Neural cell (in vitro differentiated cells): ENCODE results near the gene OTX2. TPM values are rescaled to one million over a fixed set of nuclear protein-coding genes. Genes with fewer than 3 reads are reported as not detected.

Source experiments
- H2AFZ ChIP-seq: fragments of 200-600, 300-800 bp; sonication (generic), shearing (Covaris generic); 2 replicates; pipeline ENCODE4 v1.6.0; 2014; ENCODE audit warnings: low read depth, mild to moderate bottlenecking, antibody characterized with exemption, low read length, moderate library complexity
- H3F3A ChIP-seq: fragments of 200-600 bp; shearing (Covaris generic); 2 replicates; pipeline ENCODE4 v1.6.1; 2016; ENCODE audit warnings: mild to moderate bottlenecking, moderate library complexity, mixed read lengths, antibody characterized with exemption, low read length; ENCODE audit not compliant: insufficient read depth, poor library complexity, severe bottlenecking
- H3K27ac ChIP-seq: fragments of 200-600, 300-800 bp; sonication (generic), shearing (Covaris generic); 2 replicates; pipeline ENCODE4 v1.5.1; 2014; ENCODE audit warnings: mild to moderate bottlenecking, low read length, moderate library complexity
- H3K27me3 ChIP-seq: fragments of 300-800, 200-600 bp; sonication (generic), shearing (Covaris generic); 2 replicates; pipeline ENCODE4 v1.6.0; 2014; ENCODE audit warnings: mild to moderate bottlenecking, low read depth, low read length, moderate library complexity; ENCODE audit not compliant: insufficient read depth
- H3K36me3 ChIP-seq: fragments of 300-800, 200-600 bp; sonication (generic), shearing (Covaris generic); 2 replicates; pipeline ENCODE4 v1.5.1; 2014; ENCODE audit warnings: mild to moderate bottlenecking, antibody characterized with exemption, low read length, moderate library complexity; ENCODE audit not compliant: insufficient read depth
- H3K4me2 ChIP-seq: fragments of 300-800, 200-600 bp; sonication (generic), shearing (Covaris generic); 2 replicates; pipeline ENCODE4 v1.6.0; 2014; ENCODE audit warnings: mild to moderate bottlenecking, low read length
- H3K4me3 ChIP-seq: fragments of 300-800, 200-600 bp; sonication (generic), shearing (Covaris generic); 2 replicates; pipeline ENCODE4 v1.5.1; 2014; ENCODE audit warnings: mild to moderate bottlenecking, low read length, moderate library complexity
- H3K79me2 ChIP-seq: fragments of 200-600 bp; shearing (Covaris generic); replicated peaks from 2 replicates; pipeline ENCODE4 v1.6.0; 2014; ENCODE audit warnings: mild to moderate bottlenecking, low read length, moderate library complexity; ENCODE audit not compliant: insufficient read depth
- H3K9ac ChIP-seq: fragments of 300-800, 200-600 bp; sonication (generic), shearing (Covaris generic); 2 replicates; pipeline ENCODE4 v1.6.1; 2016; ENCODE audit warnings: mild to moderate bottlenecking, low read length, mixed read lengths
- H3K9me2 ChIP-seq: fragments of 200-600 bp; shearing (Covaris generic); 2 replicates; pipeline ENCODE4 v1.6.1; 2016; ENCODE audit warnings: mild to moderate bottlenecking, low read length, mixed read lengths; ENCODE audit not compliant: insufficient read depth
- H3K9me3 ChIP-seq: fragments of 200-600, 300-800 bp; sonication (generic), shearing (Covaris generic); 2 replicates; pipeline ENCODE4 v1.6.1; 2016; ENCODE audit warnings: mild to moderate bottlenecking, mixed run types, low read length, moderate library complexity, mixed read lengths
- H4K20me1 ChIP-seq: fragments of 200-600 bp; shearing (Covaris generic); 2 replicates; pipeline ENCODE4 v1.6.1; 2016; ENCODE audit warnings: mild to moderate bottlenecking, mixed run types; ENCODE audit not compliant: insufficient read depth
- CTCF ChIP-seq: fragments of 450-650 bp; IDR thresholded peaks from 2 replicates; pipeline ENCODE4 v1.5.1; 2014; ENCODE audit warnings: antibody characterized with exemption, mild to moderate bottlenecking, moderate library complexity; ENCODE audit not compliant: poor library complexity, severe bottlenecking
- EP300 ChIP-seq: fragments of 450-650 bp; conservative IDR thresholded peaks from 2 replicates; pipeline ENCODE4 v1.6.1; 2014; ENCODE audit warnings: antibody characterized with exemption, mild to moderate bottlenecking, moderate library complexity; ENCODE audit not compliant: poor library complexity, severe bottlenecking
- EZH2 ChIP-seq: fragments of 200-600, 300-800 bp; shearing (Covaris generic), sonication (generic); IDR thresholded peaks from 2 replicates; pipeline ENCODE4 v1.6.1; 2014; ENCODE audit warnings: antibody characterized with exemption, low read length, borderline replicate concordance, mild to moderate bottlenecking; ENCODE audit not compliant: insufficient read depth, poor library complexity, severe bottlenecking
- MXI1 ChIP-seq: fragments of 450-650 bp; conservative IDR thresholded peaks from 2 replicates; pipeline ENCODE4 v1.6.1; 2014; ENCODE audit warnings: antibody characterized with exemption, mild to moderate bottlenecking; ENCODE audit not compliant: poor library complexity, severe bottlenecking
- POLR2AphosphoS5 ChIP-seq: IDR thresholded peaks from 2 replicates; pipeline ENCODE4 v1.6.1; 2012
- RAD21 ChIP-seq: fragments of 450-650 bp; conservative IDR thresholded peaks from 2 replicates; pipeline ENCODE4 v1.6.1; 2014; ENCODE audit warnings: antibody characterized with exemption, mild to moderate bottlenecking, moderate library complexity
- REST ChIP-seq: IDR thresholded peaks from 2 replicates; pipeline ENCODE4 v1.6.1; 2012; ENCODE audit warnings: borderline replicate concordance
- SMC3 ChIP-seq: fragments of 450-650 bp; conservative IDR thresholded peaks from 2 replicates; pipeline ENCODE4 v1.6.1; 2014; ENCODE audit warnings: antibody characterized with exemption, mild to moderate bottlenecking, moderate library complexity; ENCODE audit not compliant: poor library complexity
- polyA plus RNA-seq: library from polyadenylated mRNA; depleted of rRNA; stranded (reverse); fragments of >200 nt; gene quantifications from 2 replicates; pipeline ENCODE4 v1.2.3, GENCODE V29; 2014

Gene OTX2
- polyA plus RNA-seq, 1 donor from 2014 or later: 2.1 TPM

- peak overlapping the region; percentile 43 for H3K4me2 ChIP-seq
These were observed 2.2 kb downstream of the OTX2 start for GRCh38 chr14:56808110-56808382.

GRCh38 chr14:56807386-56808109 is 2.7 kb downstream of the OTX2 start:
- H3K27ac ChIP-seq: no peak overlapping the region
- H4K20me1 ChIP-seq: no peaks in the 10 kb centered on the region
- TF ChIP-seq MXI1: peak; percentile 5
- no peak for TF ChIP-seq SMC3
- TF ChIP-seq EZH2: no peak
- no peak for TF ChIP-seq EP300
- peak; percentile 8 for TF ChIP-seq POLR2AphosphoS5
- TF ChIP-seq RAD21: no peak
- no peak for TF ChIP-seq CTCF
- no peaks in the 10 kb centered on the region for H3K36me3 ChIP-seq
- H3K9me3 ChIP-seq: no peaks in the 10 kb centered on the region
- peaks cover 69% of the 10 kb centered on the region for H3K27me3 ChIP-seq
- H3K9ac ChIP-seq: peak overlapping the region; percentile 59
- no peak overlapping the region for H2AFZ ChIP-seq
- peak overlapping the region; percentile 65 for H3K4me3 ChIP-seq
- H3K9me2 ChIP-seq: no peaks in the 10 kb centered on the region
- H3F3A ChIP-seq: no peaks in the 10 kb centered on the region
- peak overlapping the region; percentile 43 for H3K4me2 ChIP-seq
- peaks cover 79% of the 10 kb centered on the region for H3K79me2 ChIP-seq

More at GRCh38 chr14:56808110-56808382, 2.2 kb downstream of the OTX2 start:
- H3K9me3 ChIP-seq: no peaks in the 10 kb centered on the region
- peak overlapping the region; percentile 59 for H3K9ac ChIP-seq
- no peaks in the 10 kb centered on the region for H4K20me1 ChIP-seq
- H3K27me3 ChIP-seq: peaks cover 74% of the 10 kb centered on the region
- no peak overlapping the region for H2AFZ ChIP-seq
- H3K9me2 ChIP-seq: no peaks in the 10 kb centered on the region
- no peak overlapping the region for H3K27ac ChIP-seq
- peak overlapping the region; percentile 65 for H3K4me3 ChIP-seq
- H3K79me2 ChIP-seq: peaks cover 84% of the 10 kb centered on the region
- TF ChIP-seq SMC3 (no peak), REST (no peak), RAD21 (no peak), POLR2AphosphoS5 (peak; percentile 11), MXI1 (no peak), EP300 (no peak), CTCF (no peak)
- no peaks in the 10 kb centered on the region for H3F3A ChIP-seq
- no peaks in the 10 kb centered on the region for H3K36me3 ChIP-seq
